Natural killer cell (primary cell): ENCODE results near the gene IL31RA. TPM values are rescaled to one million over a fixed set of nuclear protein-coding genes. Genes with fewer than 3 reads are reported as not detected.

Source experiments
- ATAC-seq, 3 donors: fragments of 150-1000 bp in 2 of 3; fragments of 200-7000 bp in 1 of 3; cut with Tn5 transposase; 1 replicate in 1 of 3; 2 replicates in 2 of 3; pipeline ENCODE4 v1.10.0; 2021; ENCODE audit warnings: mild to moderate bottlenecking in 2 of 3, moderate library complexity in 2 of 3
- DNase-seq, 2 donors: peaks; one replicate each; pipeline versions ENCODE4 v3.0.0 to v3.0.0-alpha.2; 2013 to 2021; ENCODE audit warnings: mixed read lengths in 1 of 2
- H3K27ac ChIP-seq: one replicate; pipeline ENCODE4 v1.5.1; 2013; ENCODE audit warnings: mild to moderate bottlenecking, low read length
- H3K27me3 ChIP-seq: one replicate; pipeline ENCODE4 v1.6.1; 2013; ENCODE audit warnings: low read length; ENCODE audit not compliant: control insufficient read depth, insufficient read depth
- H3K36me3 ChIP-seq: one replicate; pipeline ENCODE4 v1.6.1; 2013; ENCODE audit warnings: low read length; ENCODE audit not compliant: control insufficient read depth, insufficient read depth
- H3K4me1 ChIP-seq: one replicate; pipeline ENCODE4 v1.6.1; 2013; ENCODE audit warnings: low read length; ENCODE audit not compliant: control insufficient read depth, insufficient read depth
- H3K4me3 ChIP-seq: one replicate; pipeline ENCODE4 v1.5.1; 2013; ENCODE audit warnings: low read length
- H3K9me3 ChIP-seq: one replicate; pipeline ENCODE4 v1.6.1; 2013; ENCODE audit warnings: low read length; ENCODE audit not compliant: control insufficient read depth, insufficient read depth
- H3K27ac Mint-ChIP-seq, 2 donors: one replicate each; pipeline ENCODE4 v1.8.0; 2022; ENCODE audit warnings: mild to moderate bottlenecking in 2 of 2, mixed read lengths in 2 of 2, moderate library complexity in 1 of 2
- H3K27me3 Mint-ChIP-seq, 2 donors: one replicate each; pipeline ENCODE4 v1.8.0; 2022; ENCODE audit warnings: low read depth in 2 of 2, mixed read lengths in 2 of 2
- H3K36me3 Mint-ChIP-seq: one replicate; pipeline ENCODE4 v1.8.0; 2022; ENCODE audit warnings: mixed read lengths
- H3K4me1 Mint-ChIP-seq, 2 donors: one replicate each; pipeline ENCODE4 v1.8.0; 2022; ENCODE audit warnings: mixed read lengths in 2 of 2
- H3K4me3 Mint-ChIP-seq: one replicate; pipeline ENCODE4 v1.8.0; 2022; ENCODE audit warnings: mild to moderate bottlenecking, moderate library complexity, mixed read lengths
- H3K9me3 Mint-ChIP-seq, 2 donors: one replicate each; pipeline ENCODE4 v1.8.0; 2022; ENCODE audit warnings: mixed read lengths in 2 of 2
- WGBS: methylation state at CpG from one replicate; pipeline ENCODE4 v1.1.7; 2013; ENCODE audit warnings: missing lambda C conversion rate; ENCODE audit not compliant: insufficient coverage; 5-methylcytosine and 5-hydroxymethylcytosine counted together
- intact Hi-C: fragments of 100-400 bp; cut with micrococcal nuclease; formaldehyde crosslinking; loops from one replicate; pipeline ENCODE4 v1.14.2; 2022
- total RNA-seq, 4 donors: library from RNA; stranded (reverse); fragments of 120-200 nt in 1 of 4; gene quantifications; one replicate each; pipeline versions ENCODE4 v1.2.3 to v1.2.4, GENCODE V29; 2013 to 2022
- TF ChIP-seq, protein P1 (sequence below): fragments of 200-600 bp; IDR thresholded peaks from one replicate; pipeline ENCODE4 v1.8.0; 2022; ENCODE audit warnings: antibody characterized with exemption

IL31RA gene
- total RNA-seq, 3 donors from 2014 or later (not counting 1 experiment from before 2014, with no cell fraction given), result not detected

DNA sequence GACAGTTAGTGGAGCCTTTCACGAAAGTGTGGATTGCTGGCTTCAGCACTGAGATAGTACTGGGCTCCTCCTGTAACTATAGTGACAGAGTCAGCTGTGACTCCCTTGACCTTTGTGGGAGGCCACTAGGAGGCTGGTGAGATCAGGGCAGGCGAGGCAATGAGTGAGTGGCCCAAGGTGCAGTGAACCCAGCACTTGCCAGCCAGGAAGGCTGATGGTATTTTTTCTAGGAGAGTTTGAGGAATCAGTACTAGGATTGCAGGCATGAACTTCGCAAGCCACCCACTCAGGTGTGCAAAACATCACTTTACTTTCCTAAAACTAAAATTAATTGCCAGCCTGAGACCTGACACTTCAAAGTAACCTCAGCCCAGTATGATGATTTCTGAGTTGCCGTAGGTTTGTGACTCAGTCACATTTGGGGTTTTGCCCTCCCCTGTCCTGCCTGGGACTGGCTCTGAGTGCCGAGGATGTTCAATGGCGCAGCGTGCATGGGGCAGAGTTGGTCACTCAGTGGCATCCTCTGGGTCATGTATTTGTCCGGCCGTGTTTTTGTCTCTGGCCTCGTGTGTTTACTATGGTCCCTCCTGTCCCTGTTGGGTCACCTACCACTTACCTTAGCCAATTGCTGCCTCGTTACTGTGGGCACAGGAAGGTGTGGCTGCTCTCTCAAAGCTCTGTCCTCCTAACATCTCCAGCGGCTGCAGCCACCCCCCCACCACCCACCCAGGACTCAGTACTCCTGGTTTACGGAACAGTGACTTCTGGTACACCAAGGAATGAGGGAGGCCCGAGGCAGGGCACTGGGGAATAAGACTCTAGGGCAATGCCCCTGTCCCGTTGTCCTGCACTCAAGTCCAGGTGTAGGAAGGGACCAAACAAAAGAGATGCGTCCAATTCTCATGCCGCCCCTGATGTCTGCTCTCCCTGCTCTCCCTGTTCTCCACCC, 67.2 kb downstream of the IL31RA start:
- no peak for ATAC-seq
- Histone ChIP-seq H3K9me3 (no peaks in the 10 kb centered on the region), H3K27me3 (no peaks in the 10 kb centered on the region), H3K4me3 (no peak overlapping the region), H3K36me3 (no peaks in the 10 kb centered on the region), H3K27ac (no peak overlapping the region), H3K4me1 (peaks cover 14% of the 10 kb centered on the region)
- intact Hi-C loops, result no loop called here
- H3K27me3 Mint-ChIP-seq, result peaks cover 3 to 8% of the 10 kb centered on the region in 2 donors
- H3K36me3 Mint-ChIP-seq, result no peaks in the 10 kb centered on the region
- no peak for DNase-seq
- H3K27ac Mint-ChIP-seq, result no peak overlapping the region
- no peaks in the 10 kb centered on the region for H3K9me3 Mint-ChIP-seq
- 91% methylated on average over 17 of the region's 17 CpGs for WGBS
- H3K4me3 Mint-ChIP-seq, result no peak overlapping the region
- TF ChIP-seq, protein P1, sequence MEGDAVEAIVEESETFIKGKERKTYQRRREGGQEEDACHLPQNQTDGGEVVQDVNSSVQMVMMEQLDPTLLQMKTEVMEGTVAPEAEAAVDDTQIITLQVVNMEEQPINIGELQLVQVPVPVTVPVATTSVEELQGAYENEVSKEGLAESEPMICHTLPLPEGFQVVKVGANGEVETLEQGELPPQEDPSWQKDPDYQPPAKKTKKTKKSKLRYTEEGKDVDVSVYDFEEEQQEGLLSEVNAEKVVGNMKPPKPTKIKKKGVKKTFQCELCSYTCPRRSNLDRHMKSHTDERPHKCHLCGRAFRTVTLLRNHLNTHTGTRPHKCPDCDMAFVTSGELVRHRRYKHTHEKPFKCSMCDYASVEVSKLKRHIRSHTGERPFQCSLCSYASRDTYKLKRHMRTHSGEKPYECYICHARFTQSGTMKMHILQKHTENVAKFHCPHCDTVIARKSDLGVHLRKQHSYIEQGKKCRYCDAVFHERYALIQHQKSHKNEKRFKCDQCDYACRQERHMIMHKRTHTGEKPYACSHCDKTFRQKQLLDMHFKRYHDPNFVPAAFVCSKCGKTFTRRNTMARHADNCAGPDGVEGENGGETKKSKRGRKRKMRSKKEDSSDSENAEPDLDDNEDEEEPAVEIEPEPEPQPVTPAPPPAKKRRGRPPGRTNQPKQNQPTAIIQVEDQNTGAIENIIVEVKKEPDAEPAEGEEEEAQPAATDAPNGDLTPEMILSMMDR, result no peak
- peaks cover 3 to 4% of the 10 kb centered on the region in 2 donors for H3K4me1 Mint-ChIP-seq

DNA sequence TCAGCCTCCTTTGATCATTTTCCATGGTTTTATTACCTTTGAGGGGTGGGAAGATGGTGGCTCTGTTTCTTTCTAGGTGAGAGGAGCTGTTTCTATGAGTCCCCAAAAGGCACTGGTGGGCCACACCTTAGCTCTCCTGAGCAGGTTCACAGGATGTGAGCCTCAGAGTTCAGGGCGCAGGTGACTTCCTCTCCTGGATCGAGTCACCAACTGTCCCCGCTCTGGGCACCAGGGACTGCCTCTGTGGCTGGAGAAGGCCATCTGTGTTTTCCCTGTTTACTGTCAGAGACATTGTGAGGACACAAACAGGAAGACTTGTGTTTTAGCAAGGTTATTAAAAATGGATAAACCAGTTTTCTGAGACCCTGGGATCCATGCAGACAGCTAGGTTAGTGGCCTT, 68.5 kb downstream of the IL31RA start:
- peaks cover 23% of the 10 kb centered on the region for H3K4me1 ChIP-seq
- no peaks in the 10 kb centered on the region for H3K9me3 ChIP-seq
- TF ChIP-seq, protein P1, result no peak
- H3K27ac Mint-ChIP-seq, result no peak overlapping the region
- no peak for ATAC-seq
- no peak for DNase-seq
- intact Hi-C loops, result no loop called here
- H3K4me3 ChIP-seq, result no peak overlapping the region
- H3K36me3 Mint-ChIP-seq, result no peaks in the 10 kb centered on the region
- no peak overlapping the region for H3K4me3 Mint-ChIP-seq
- H3K4me1 Mint-ChIP-seq, result peaks cover 10 to 11% of the 10 kb centered on the region in 2 donors
- H3K27ac ChIP-seq, result no peak overlapping the region
- 24% methylated on average over 3 of the region's 3 CpGs for WGBS
- no peaks in the 10 kb centered on the region for H3K9me3 Mint-ChIP-seq
- H3K27me3 ChIP-seq, result no peaks in the 10 kb centered on the region
- H3K36me3 ChIP-seq, result no peaks in the 10 kb centered on the region
- peaks cover 9 to 11% of the 10 kb centered on the region in 2 donors for H3K27me3 Mint-ChIP-seq

DNA sequence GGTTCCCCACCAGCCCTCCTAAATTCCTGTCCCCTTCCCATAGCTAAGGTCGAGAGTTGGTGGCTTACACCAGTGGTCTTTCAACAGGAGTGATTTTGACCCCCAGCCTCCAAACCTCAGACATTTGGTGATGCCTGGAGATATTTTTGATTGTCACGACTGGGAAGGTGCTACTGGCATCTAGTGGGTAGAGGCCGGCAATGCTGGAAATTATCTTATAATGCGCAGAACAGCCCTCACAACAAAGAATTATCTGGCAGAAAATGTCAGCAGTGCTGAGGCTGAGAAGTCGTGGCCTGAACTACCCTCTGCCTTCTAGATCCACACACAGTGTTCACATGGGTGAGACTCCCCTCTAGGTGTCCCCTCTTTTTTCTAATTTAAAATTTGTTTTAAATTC, 69.6 kb downstream of the IL31RA start:
- ATAC-seq, result no peak
- no peak for DNase-seq
- intact Hi-C loops, result no loop called here
- peaks cover 23% of the 10 kb centered on the region for H3K4me1 ChIP-seq
- no peak overlapping the region for H3K4me3 Mint-ChIP-seq
- H3K9me3 Mint-ChIP-seq, result no peaks in the 10 kb centered on the region
- no peaks in the 10 kb centered on the region for H3K36me3 Mint-ChIP-seq
- H3K27ac Mint-ChIP-seq, result no peak overlapping the region
- H3K4me1 Mint-ChIP-seq, result peaks cover 10 to 11% of the 10 kb centered on the region in 2 donors
- TF ChIP-seq, protein P1, result no peak
- no peak overlapping the region for H3K4me3 ChIP-seq
- 89% methylated on average over 5 of the region's 5 CpGs for WGBS
- H3K27me3 Mint-ChIP-seq, result peaks cover 7 to 9% of the 10 kb centered on the region in 2 donors
- H3K27me3 ChIP-seq, result no peaks in the 10 kb centered on the region
- H3K27ac ChIP-seq, result no peak overlapping the region
- H3K9me3 ChIP-seq, result no peaks in the 10 kb centered on the region
- H3K36me3 ChIP-seq, result no peaks in the 10 kb centered on the region
